Nephron progenitor cell (in vitro differentiated cells): Measurements from ENCODE around the gene GFRA1.

ENCODE experiments used
- DNase-seq: peaks from one replicate; pipeline ENCODE4 v3.0.0; 2021
- H3K27ac Mint-ChIP-seq: 2 replicates; pipeline ENCODE4 v1.8.0; 2021; ENCODE audit warnings: mild to moderate bottlenecking, moderate library complexity, mixed read lengths
- H3K27me3 Mint-ChIP-seq: 2 replicates; pipeline ENCODE4 v1.8.0; 2021; ENCODE audit warnings: mild to moderate bottlenecking, low read depth, mixed read lengths; ENCODE audit not compliant: poor library complexity
- H3K36me3 Mint-ChIP-seq: 2 replicates; pipeline ENCODE4 v1.8.0; 2021; ENCODE audit warnings: low read depth, mixed read lengths
- H3K4me1 Mint-ChIP-seq: 2 replicates; pipeline ENCODE4 v1.8.0; 2021; ENCODE audit warnings: mixed read lengths
- H3K4me3 Mint-ChIP-seq: 2 replicates; pipeline ENCODE4 v1.8.0; 2021; ENCODE audit warnings: mild to moderate bottlenecking, moderate library complexity, mixed read lengths
- H3K9me3 Mint-ChIP-seq: 2 replicates; pipeline ENCODE4 v1.8.0; 2021; ENCODE audit warnings: mild to moderate bottlenecking, moderate library complexity, mixed read lengths
- CTCF ChIP-seq: fragments of 200-600 bp; sonication (generic); IDR thresholded peaks from 2 replicates; pipeline ENCODE4 v1.5.0; 2021; ENCODE audit warnings: antibody characterized with exemption

GFRA1 gene

GRCh38 chr10:116208956-116209567 lies 63.9 kb downstream of the GFRA1 start:
- DNase-seq = no peak
- Mint-ChIP-seq H3K9me3 (no peaks in the 10 kb centered on the region), H3K4me1 (peaks cover 38% of the 10 kb centered on the region), H3K27me3 (peaks cover 6% of the 10 kb centered on the region), H3K36me3 (no peaks in the 10 kb centered on the region), H3K27ac (peak overlapping the region; percentile 75), H3K4me3 (no peak overlapping the region)
- no peak for TF ChIP-seq CTCF

GRCh38 chr10:116207690-116208089 lies 65.3 kb downstream of the GFRA1 start:
- H3K4me1 Mint-ChIP-seq = peaks cover 38% of the 10 kb centered on the region
- H3K27me3 Mint-ChIP-seq = peaks cover 8% of the 10 kb centered on the region
- TF ChIP-seq CTCF = no peak
- H3K4me3 Mint-ChIP-seq = no peak overlapping the region
- H3K36me3 Mint-ChIP-seq = no peaks in the 10 kb centered on the region
- DNase-seq = no peak
- no peaks in the 10 kb centered on the region for H3K9me3 Mint-ChIP-seq
- H3K27ac Mint-ChIP-seq = no peak overlapping the region

- Mint-ChIP-seq H3K4me3 (no peak overlapping the region), H3K4me1 (peaks cover 16% of the 10 kb centered on the region), H3K27me3 (peaks cover 13% of the 10 kb centered on the region), H3K9me3 (no peaks in the 10 kb centered on the region), H3K36me3 (no peaks in the 10 kb centered on the region), H3K27ac (no peak overlapping the region)
- no peak for DNase-seq
- TF ChIP-seq CTCF = no peak
Observed at GRCh38 chr10:116203661-116204060, 69.3 kb downstream of the GFRA1 start.

GRCh38 chr10:116201670-116202430 lies 71.2 kb downstream of the GFRA1 start:
- Mint-ChIP-seq H3K27me3 (peaks cover 13% of the 10 kb centered on the region), H3K9me3 (no peaks in the 10 kb centered on the region), H3K27ac (no peak overlapping the region), H3K36me3 (no peaks in the 10 kb centered on the region), H3K4me3 (no peak overlapping the region), H3K4me1 (peaks cover 6% of the 10 kb centered on the region)
- DNase-seq = no peak
- TF ChIP-seq CTCF = no peak

- H3K36me3 Mint-ChIP-seq = no peaks in the 10 kb centered on the region
- H3K4me3 Mint-ChIP-seq = no peak overlapping the region
- H3K27me3 Mint-ChIP-seq = peaks cover 13% of the 10 kb centered on the region
- H3K9me3 Mint-ChIP-seq = no peaks in the 10 kb centered on the region
- no peak for TF ChIP-seq CTCF
- no peak overlapping the region for H3K27ac Mint-ChIP-seq
- H3K4me1 Mint-ChIP-seq = peaks cover 5% of the 10 kb centered on the region
- no peak for DNase-seq
Observed at GRCh38 chr10:116201011-116201410, 72.0 kb downstream of the GFRA1 start.

GRCh38 chr10:116198676-116199035 lies 74.3 kb downstream of the GFRA1 start:
- TF ChIP-seq CTCF = no peak
- no peak overlapping the region for H3K27ac Mint-ChIP-seq
- H3K4me3 Mint-ChIP-seq = no peak overlapping the region
- DNase-seq = no peak
- peaks cover 21% of the 10 kb centered on the region for H3K9me3 Mint-ChIP-seq
- no peaks in the 10 kb centered on the region for H3K36me3 Mint-ChIP-seq
- no peaks in the 10 kb centered on the region for H3K4me1 Mint-ChIP-seq
- peaks cover 9% of the 10 kb centered on the region for H3K27me3 Mint-ChIP-seq
